HepG2 (cell line): ENCODE results near the gene JAKMIP3. TPM values are rescaled to one million over a fixed set of nuclear protein-coding genes. Genes with fewer than 3 reads are reported as not detected.

Experiments
- ATAC-seq: fragments of 200-7000 bp; cut with Tn5 transposase; 3 replicates; pipeline ENCODE4 v1.9.1; 2020; ENCODE audit warnings: mild to moderate bottlenecking, moderate library complexity
- BruUV-seq: library from RNA; stranded (reverse); fragments of 400-500 nt; replicated peaks from 2 replicates; lab custom pipeline; 2021; lab: Mats Ljungman, UMichigan
- CTCF ChIA-PET: fragments of 300-600 bp; formaldehyde crosslinking; extraction: SDS; loops from one replicate; lab custom pipeline; 2021; ENCODE audit warnings: low total read pairs, inconsistent platforms, low intra/inter-chr PET ratio; lab: Yijun Ruan, JAX
- POLR2A ChIA-PET: fragments of 350-600 bp; sonication (Branson Sonifier 250); formaldehyde crosslinking; loops from one replicate; lab custom pipeline; 2020; ENCODE audit warnings: antibody characterized with exemption, inconsistent platforms; lab: Yijun Ruan, JAX
- DNase-seq: peaks from one replicate; pipeline ENCODE4 v3.0.0-alpha.2; 2015; ENCODE audit warnings: low spot score
- FAIRE-seq: peaks from 3 replicates; lab custom pipeline; 2011; peaks lifted over from hg19 to GRCh38; lab: Jason Lieb, UNC
- H2AFZ ChIP-seq: one replicate; pipeline ENCODE4 v1.6.1; 2011; ENCODE audit warnings: low read length, inconsistent platforms
- H3K27ac ChIP-seq: fragments of 300-600 bp; 3 replicates; pipeline ENCODE4 v1.8.0; 2011; ENCODE audit warnings: mixed run types, mild to moderate bottlenecking, mixed read lengths, low read length, inconsistent platforms; ENCODE audit not compliant: insufficient read depth; ENCODE audit errors: extremely low read length
- H3K27me3 ChIP-seq, 2 experiments: fragments of 200-600 bp in 1 of 2; 2 replicates in 1 of 2; 3 replicates in 1 of 2; pipeline versions ENCODE4 v1.6.0 to v1.8.0; 2011; ENCODE audit warnings: low read length in 2 of 2, mild to moderate bottlenecking in 2 of 2, moderate library complexity in 2 of 2, inconsistent platforms in 1 of 2; ENCODE audit not compliant: insufficient read depth in 2 of 2, control insufficient read depth in 1 of 2
- H3K36me3 ChIP-seq, 2 experiments: fragments of 200-600 bp in 1 of 2; replicated peaks in 1 of 2; 2 replicates in 1 of 2; 3 replicates in 1 of 2; pipeline versions ENCODE4 v1.5.1 to v1.8.0; 2011; ENCODE audit warnings: low read length in 2 of 2, inconsistent platforms in 1 of 2; ENCODE audit not compliant: insufficient read depth in 2 of 2, control insufficient read depth in 1 of 2
- H3K4me1 ChIP-seq: 2 replicates; pipeline ENCODE4 v1.5.1; 2012; ENCODE audit warnings: low read length, inconsistent platforms; ENCODE audit not compliant: insufficient read depth
- H3K4me2 ChIP-seq: 2 replicates; pipeline ENCODE4 v1.6.0; 2011; ENCODE audit warnings: low read depth, low read length, inconsistent platforms
- H3K4me3 ChIP-seq, 3 experiments: fragments of 200-600 bp in 1 of 3; sonication (generic), shearing (Covaris generic) in 1 of 3; replicated peaks in 1 of 3; 2 replicates each; pipeline ENCODE4 v1.5.1; 2011 to 2016; ENCODE audit warnings: low read length in 3 of 3, inconsistent platforms in 2 of 3, low read depth in 2 of 3, mild to moderate bottlenecking in 2 of 3, control low read depth in 1 of 3, mixed read lengths in 1 of 3; ENCODE audit not compliant: insufficient read depth in 1 of 3
- H3K79me2 ChIP-seq: one replicate; pipeline ENCODE4 v1.6.1; 2011; ENCODE audit warnings: low read length, inconsistent platforms; ENCODE audit not compliant: insufficient read depth
- H3K9ac ChIP-seq: 2 replicates; pipeline ENCODE4 v1.6.0; 2011; ENCODE audit warnings: mild to moderate bottlenecking, low read depth, low read length, inconsistent platforms; ENCODE audit not compliant: insufficient read depth
- H3K9me3 ChIP-seq: 2 replicates; pipeline ENCODE4 v1.5.1; 2012; ENCODE audit warnings: mild to moderate bottlenecking, low read length
- H4K20me1 ChIP-seq: 2 replicates; pipeline ENCODE4 v1.6.0; 2011; ENCODE audit warnings: inconsistent platforms, mild to moderate bottlenecking, low read length, moderate library complexity; ENCODE audit not compliant: insufficient read depth
- CBFB ChIP-seq: sonication (generic); formaldehyde crosslinking; IDR thresholded peaks from 2 replicates; pipeline ENCODE4 v1.4.0; 2020; ENCODE audit warnings: missing genetic modification reagents
- DMAP1 ChIP-seq: IDR thresholded peaks from 2 replicates; pipeline ENCODE4 v1.6.1; 2016
- EP300 ChIP-seq, 3 experiments: sonication (generic) in 1 of 3; formaldehyde crosslinking in 1 of 3; IDR thresholded peaks; 2 replicates each; pipeline versions ENCODE4 v1.5.1 to v1.6.1; 2011 to 2020; ENCODE audit warnings: low read depth in 2 of 3, low read length in 2 of 3, borderline replicate concordance in 1 of 3, improper control_type of control experiment in 1 of 3, mild to moderate bottlenecking in 1 of 3, missing genetic modification reagents in 1 of 3, moderate library complexity in 1 of 3
- HDAC6 ChIP-seq: fragments of 200-600 bp; sonication (generic); IDR thresholded peaks from 2 replicates; pipeline ENCODE4 v1.7.0; 2017; ENCODE audit warnings: mild to moderate bottlenecking, antibody characterized with exemption, low read length, low read depth
- IRF2 ChIP-seq: IDR thresholded peaks from 2 replicates; pipeline ENCODE4 v1.6.1; 2018; ENCODE audit warnings: missing genetic modification reagents, missing compliant biosample characterization
- MED8 ChIP-seq: sonication (generic); formaldehyde crosslinking; IDR thresholded peaks from 2 replicates; pipeline ENCODE4 v1.8.1; 2023; ENCODE audit warnings: mild to moderate bottlenecking, missing genetic modification reagents; ENCODE audit not compliant: insufficient replicate concordance
- STAG1 ChIP-seq: sonication (generic); formaldehyde crosslinking; IDR thresholded peaks from 2 replicates; pipeline ENCODE4 v1.4.0; 2020; ENCODE audit warnings: missing genetic modification reagents
- XBP1 ChIP-seq: sonication (generic); formaldehyde crosslinking; IDR thresholded peaks from 2 replicates; pipeline ENCODE4 v1.5.0; 2020; ENCODE audit warnings: missing genetic modification reagents
- ZFP36L2 ChIP-seq: sonication (generic); formaldehyde crosslinking; IDR thresholded peaks from 2 replicates; pipeline ENCODE4 v1.4.0; 2020; ENCODE audit warnings: missing genetic modification reagents
- WGBS: methylation state at CpG from one replicate; pipeline ENCODE4 v1.1.6; 2017; ENCODE audit warnings: low lambda C conversion rate; 5-methylcytosine and 5-hydroxymethylcytosine counted together
- in situ Hi-C: cut with HindIII; loops from 2 replicates; pipeline ENCODE4 v1.10.0; 2017; ENCODE audit warnings: low pct_unique_long_range_greater_than_20kb; ENCODE audit not compliant: extremely low pct_ligation_motif_present
- intact Hi-C: fragments of 100-400 bp; cut with micrococcal nuclease; formaldehyde crosslinking; loops from one replicate; pipeline ENCODE4 v1.10.0; 2022; ENCODE audit not compliant: unreplicated experiment
- polyA plus RNA-seq, 8 experiments: library from polyadenylated mRNA; depleted of rRNA in 3 of 8; stranded (reverse) in 7 of 8; unstranded in 1 of 8; fragments of >200 nt; fragmentation: Illumina TruSeq in 4 of 8; extraction: Trizol in 4 of 8; gene quantifications; 2 replicates each; pipeline versions ENCODE4 v1.2.1 to v1.2.3, GENCODE V29; 2011 to 2016; ENCODE audit warnings: low read depth in 4 of 8, missing spikeins in 1 of 8, mixed read lengths in 1 of 8; ENCODE audit not compliant: insufficient read depth in 1 of 8
- total RNA-seq, 5 experiments: library from RNA; depleted of rRNA; stranded (reverse); fragments of >200 nt; fragmentation: Illumina TruSeq; extraction: Trizol; gene quantifications; 2 replicates each; pipeline ENCODE4 v1.2.3, GENCODE V29; 2016; ENCODE audit warnings: low read depth in 1 of 5

The JAKMIP3 gene
- total and polyA plus RNA-seq, 2 of the 13 experiments (the other 11 are each of a cell fraction or from before 2014, with no cell fraction given): 0.03 to 0.11 TPM

GRCh38 chr10:132022241-132022640, 43.5 kb upstream of the JAKMIP3 start:
- Histone ChIP-seq H3K4me1 (peaks cover 14% of the 10 kb centered on the region), H3K27me3 (peaks cover 2 to 26% of the 10 kb centered on the region in 2 experiments), H4K20me1 (no peaks in the 10 kb centered on the region), H3K9ac (no peak overlapping the region), H2AFZ (no peak overlapping the region), H3K4me2 (no peak overlapping the region), H3K27ac (no peak overlapping the region), H3K79me2 (no peaks in the 10 kb centered on the region), H3K36me3 (no peaks in the 10 kb centered on the region)
- BruUV-seq: no TSS peak
- in situ Hi-C loops: loop anchor here (5.0 kb wide), 2 partner anchors 45 to 130 kb away; no protein-coding TSS in a partner anchor
- CTCF ChIA-PET: interaction anchor here (1.6 kb wide), 1 partner anchor 137 kb away, joined by 16 read pairs; no protein-coding TSS in a partner anchor
- intact Hi-C loops: loop anchor here (2.0 kb wide), 2 partner anchors 25 to 43 kb away; no protein-coding TSS in a partner anchor
- TF ChIP-seq DMAP1 (CRISPR knock-in tag) (no peak), STAG1 (CRISPR knock-in tag) (no peak), MED8 (CRISPR knock-in tag) (no peak), HDAC6 (no peak), EP300 (IDR thresholded peaks at IDR 0.05; ENCODE audit: low read depth in 2 of 2, low read length in 2 of 2) (no peak), EP300 (CRISPR knock-in tag; IDR thresholded peaks at IDR 0.05; ENCODE audit: borderline replicate concordance) (no peak), CBFB (CRISPR knock-in tag) (no peak), IRF2 (no peak), ZFP36L2 (CRISPR knock-in tag) (no peak), XBP1 (CRISPR knock-in tag) (no peak)
- TF ChIP-seq, all 625 proteins: peak for 0
- POLR2A ChIA-PET: no interaction called here
- WGBS: 73% methylated on average over 13 of the region's 18 CpGs
- ATAC-seq (no peak), FAIRE-seq (no peak), DNase-seq (no peak)
- H3K9me3 ChIP-seq: no peaks in the 10 kb centered on the region
- no peak overlapping the region for H3K4me3 ChIP-seq
